ENCODE results near the gene PEX26. TPM values are rescaled to one million over a fixed set of nuclear protein-coding genes. Genes with fewer than 3 reads are reported as not detected.

PEX26 gene
- total and polyA plus RNA-seq, 2 of the 13 experiments (the other 11 are each of a cell fraction or from before 2014, with no cell fraction given) = 10.6 to 25.1 TPM

- TF ChIP-seq TFE3 (CRISPR knock-in tag; IDR thresholded peaks at IDR 0.05) (no peak), ZBTB34 (CRISPR knock-in tag; IDR thresholded peaks at IDR 0.05) (no peak), CEBPB (IDR thresholded peaks at IDR 0.05; ENCODE audit: borderline replicate concordance, low read depth, low read length) (peak; percentile 96), PBX3 (CRISPR knock-in tag; IDR thresholded peaks at IDR 0.05; ENCODE audit: borderline replicate concordance) (no peak), ARNTL (CRISPR knock-in tag; IDR thresholded peaks at IDR 0.05) (no peak), RXRA (CRISPR knock-in tag; IDR thresholded peaks at IDR 0.05) (no peak), ZNF143 (CRISPR knock-in tag; IDR thresholded peaks at IDR 0.05) (no peak), ZBTB21 (CRISPR knock-in tag; IDR thresholded peaks at IDR 0.05) (peak; percentile 70), PBX2 (CRISPR knock-in tag; IDR thresholded peaks at IDR 0.05) (peak; percentile 62), HOXA3 (CRISPR knock-in tag; IDR thresholded peaks at IDR 0.05) (peak; percentile 56; the same call in 1 of the 2 replicates), NFYC (CRISPR knock-in tag; IDR thresholded peaks at IDR 0.05) (peak; percentile 41; the same call in 1 of the 2 replicates), NR2C2 (CRISPR knock-in tag; IDR thresholded peaks at IDR 0.05; ENCODE audit: borderline replicate concordance) (0 out of 2 replicates have a peak, but pooled peaks have one; percentile 24), PRDM10 (CRISPR knock-in tag; IDR thresholded peaks at IDR 0.05; ENCODE audit: low read depth) (0 out of 2 replicates have a peak, but pooled peaks have one; percentile 22), GMEB1 (CRISPR knock-in tag; IDR thresholded peaks at IDR 0.05; ENCODE audit: borderline replicate concordance) (0 out of 2 replicates have a peak, but pooled peaks have one; percentile 19), NKX3-1 (CRISPR knock-in tag; IDR thresholded peaks at IDR 0.05) (no peak), GATAD2A (CRISPR knock-in tag; IDR thresholded peaks at IDR 0.05) (peak; percentile 69), MIER3 (CRISPR knock-in tag; IDR thresholded peaks at IDR 0.05; ENCODE audit: borderline replicate concordance) (peak; percentile 44; the same call in 1 of the 2 replicates), ATF3 (CRISPR knock-in tag; IDR thresholded peaks at IDR 0.05) (peak; percentile 94), ETV5 (CRISPR knock-in tag; IDR thresholded peaks at IDR 0.05; ENCODE audit: borderline replicate concordance) (no peak), ZNF557 (CRISPR knock-in tag; IDR thresholded peaks at IDR 0.05) (no peak)
Measured at GRCh38 chr22:18035751-18036150, 42.0 kb upstream of the PEX26 start (continued).
